NB4 (cell line): ENCODE results near the gene CLDN15.

ENCODE experiments used
- CTCF ChIP-seq: IDR thresholded peaks from one replicate; pipeline ENCODE4 v1.5.1; 2012; ENCODE audit warnings: low read depth, low read length
- MYC ChIP-seq: IDR thresholded peaks from 2 replicates; pipeline ENCODE4 v1.6.1; 2011; ENCODE audit warnings: low read depth, low read length

GRCh38 chr7:101186844-101187428 lies 50.7 kb downstream of the CLDN15 start:
- TF ChIP-seq CTCF (no peak), MYC (no peak)
